ENCODE data around the gene FAM228B.

Gene FAM228B

DNA sequence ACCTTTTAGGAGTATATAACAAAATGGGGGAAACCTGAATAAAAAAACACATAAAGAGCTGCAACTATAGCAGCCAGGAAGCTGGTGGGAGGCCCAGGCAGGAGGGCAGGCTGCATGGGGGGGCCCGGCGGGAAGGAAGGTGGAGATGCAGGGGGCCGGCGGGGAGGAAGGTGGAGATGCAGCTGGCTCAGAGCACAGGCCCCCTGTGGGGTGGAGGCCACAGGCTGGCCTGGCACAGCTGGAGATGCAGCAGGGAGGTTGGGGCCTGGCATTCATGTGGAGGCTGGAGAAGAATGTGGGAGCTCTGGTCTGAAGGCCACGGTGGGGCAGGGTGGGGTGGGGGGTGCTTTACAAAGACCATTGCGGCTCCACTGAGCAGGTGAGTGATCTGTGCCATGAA, 83.0 kb downstream of the FAM228B start:
- no peak for DNase-seq

DNA sequence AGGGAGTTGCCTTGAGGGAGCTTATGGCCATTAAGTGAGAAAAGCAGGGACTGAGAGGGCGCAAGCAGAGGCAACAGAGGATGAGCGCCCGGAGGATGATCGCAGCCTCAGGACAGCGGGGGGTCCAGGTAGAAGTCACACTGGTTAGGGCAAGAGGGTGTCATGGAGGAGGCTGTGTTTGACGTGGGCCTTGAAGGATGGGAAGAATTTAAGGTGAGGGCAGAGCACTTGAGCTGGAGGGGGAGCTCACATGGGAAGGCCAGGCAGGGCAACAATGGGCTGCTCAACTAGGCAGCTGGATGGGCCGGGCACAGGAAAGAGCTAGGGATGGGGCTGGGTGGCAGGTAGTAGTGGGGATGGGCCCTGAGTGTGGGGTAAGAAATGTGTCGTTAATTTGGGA, 83.4 kb downstream of the FAM228B start:
- DNase-seq, result no peak

- no peak for DNase-seq
Measured at GRCh38 chr2:24207359-24207758, 84.1 kb downstream of the FAM228B start.

GRCh38 chr2:24208490-24208889, 85.2 kb downstream of the FAM228B start:
- DNase-seq, result no peak

- DNase-seq, result no peak
Measured at GRCh38 chr2:24209389-24210105, 86.3 kb downstream of the FAM228B start.

DNA sequence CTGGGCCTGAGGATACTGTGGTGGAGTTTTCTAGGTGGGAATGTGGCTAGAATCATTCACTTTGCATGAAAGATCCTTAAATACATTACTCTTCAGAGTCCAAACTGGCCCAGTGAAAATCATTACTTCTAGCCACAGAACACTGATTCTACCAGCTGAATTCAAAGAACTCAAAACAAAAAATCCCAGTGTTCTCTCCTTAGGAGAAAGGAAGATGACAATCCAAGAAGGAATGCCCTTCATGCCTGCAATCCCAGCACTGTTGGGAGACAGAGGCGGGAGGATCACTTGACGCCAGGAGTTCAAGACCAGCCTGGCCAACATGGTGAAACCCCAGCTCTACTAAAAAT, 86.8 kb downstream of the FAM228B start:
- DNase-seq, result no peak

DNA sequence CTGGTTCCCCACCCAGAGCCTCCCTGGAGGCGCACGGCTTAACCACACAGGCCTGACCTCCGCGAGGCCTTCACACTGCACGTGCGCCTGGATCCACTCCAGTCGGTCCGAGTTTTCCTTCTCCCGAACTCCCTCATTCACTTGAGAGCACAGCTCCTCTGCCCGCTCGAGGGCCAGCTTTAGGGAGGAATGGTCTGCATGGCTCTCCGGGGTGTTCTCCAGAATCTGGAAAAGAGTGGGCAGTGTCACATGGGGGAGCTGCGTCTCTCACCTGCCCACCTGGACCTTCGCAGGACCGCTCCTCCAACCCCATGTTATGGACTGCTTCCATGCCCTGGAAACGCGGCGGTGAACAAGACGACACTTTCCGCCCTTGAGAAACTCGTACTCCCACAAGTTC, 87.5 kb downstream of the FAM228B start:
- DNase-seq, result no peak

DNA sequence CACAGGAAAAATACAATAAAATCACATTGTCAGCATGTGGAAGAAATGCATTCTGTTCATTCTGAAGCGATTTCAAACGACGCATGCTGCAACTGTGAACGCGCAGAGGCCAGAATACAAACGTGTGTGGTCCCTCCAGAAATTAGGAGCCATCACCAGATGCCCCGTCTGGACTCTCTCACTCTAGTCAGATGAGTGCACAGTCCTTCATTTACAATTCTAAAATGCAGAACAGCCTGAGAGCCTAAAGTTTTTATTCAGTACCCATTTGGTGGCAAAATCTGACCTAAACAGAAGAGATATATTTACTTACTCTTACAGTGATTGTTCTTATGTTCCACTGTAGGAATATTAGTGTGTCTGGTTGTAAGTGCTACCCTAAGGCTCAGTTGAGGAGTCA, 88.1 kb downstream of the FAM228B start:
- DNase-seq, result no peak

GRCh38 chr2:24214880-24215279, 91.6 kb downstream of the FAM228B start:
- DNase-seq, result no peak

All from suppressor macrophage treated with lipopolysaccharide for 1 hour (primary cell).